ENCODE data around the gene SURF2.

SURF2 gene

DNA sequence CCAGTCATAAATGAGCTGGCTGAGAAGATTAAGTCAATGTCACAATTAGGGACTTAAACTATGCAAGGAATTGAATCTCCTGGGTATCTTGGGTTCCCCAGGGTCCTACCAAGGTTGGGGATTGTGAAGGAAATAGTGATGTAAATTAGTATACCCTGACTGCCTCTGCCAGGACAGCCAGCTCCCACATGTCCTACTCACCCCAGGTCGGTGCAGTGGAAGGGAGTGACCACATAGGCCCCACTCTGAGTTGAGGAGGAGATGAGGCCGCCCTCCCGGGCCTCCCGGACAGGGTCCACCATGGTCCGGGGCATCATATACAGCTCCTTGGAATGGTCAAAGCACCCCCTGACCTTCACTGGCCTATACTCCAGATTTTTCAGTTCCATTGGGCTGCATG lies 2.8 kb upstream of the SURF2 start:
- DNase-seq (ENCODE audit: low read depth in 2 of 2), result no peak

DNA sequence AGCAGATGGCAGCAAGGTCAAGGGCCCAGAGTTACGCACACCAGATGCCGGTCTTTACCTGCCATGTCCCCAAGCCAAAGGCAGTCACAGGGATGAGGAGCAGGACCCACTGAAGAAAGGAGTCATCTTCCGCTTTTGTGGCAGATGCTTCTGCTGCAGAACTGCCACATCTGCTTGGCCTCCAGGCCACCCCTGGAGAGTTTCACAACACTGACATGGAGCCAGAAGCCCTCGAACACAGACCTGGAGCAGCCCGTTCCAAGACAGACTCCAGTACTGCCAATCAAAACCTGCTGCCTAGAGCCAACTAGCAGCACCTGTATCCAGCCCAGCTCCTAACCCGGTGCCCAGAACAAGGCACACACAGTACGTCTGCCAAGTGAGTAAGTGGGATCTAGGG lies 1.6 kb upstream of the SURF2 start:
- DNase-seq (ENCODE audit: low read depth in 2 of 2), result no peak

DNA sequence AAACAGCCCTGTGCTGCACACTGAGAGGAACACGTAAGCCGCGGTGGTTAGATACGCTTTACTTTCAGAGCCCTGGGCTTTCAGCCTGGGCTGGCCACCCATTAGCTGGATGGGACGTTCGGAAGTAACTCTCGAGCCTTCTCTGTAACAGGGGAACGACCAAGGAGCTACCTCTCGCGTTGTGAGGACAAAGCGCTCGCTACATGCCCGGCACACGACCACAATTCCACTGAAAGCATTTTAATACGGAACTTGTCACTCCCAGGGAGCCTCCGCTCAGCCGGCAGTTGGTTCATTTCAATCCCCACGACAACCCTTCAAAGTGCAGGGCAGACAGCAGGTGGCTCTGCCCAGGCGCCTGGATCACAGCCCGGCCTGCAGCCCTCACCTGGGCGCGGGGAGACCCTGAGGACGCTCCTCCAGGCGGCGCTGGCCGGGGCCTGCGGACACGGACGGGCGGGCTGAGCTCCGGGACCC lies 431 bp upstream of the SURF2 start:
- no peak for DNase-seq (ENCODE audit: low read depth in 2 of 2)

DNA sequence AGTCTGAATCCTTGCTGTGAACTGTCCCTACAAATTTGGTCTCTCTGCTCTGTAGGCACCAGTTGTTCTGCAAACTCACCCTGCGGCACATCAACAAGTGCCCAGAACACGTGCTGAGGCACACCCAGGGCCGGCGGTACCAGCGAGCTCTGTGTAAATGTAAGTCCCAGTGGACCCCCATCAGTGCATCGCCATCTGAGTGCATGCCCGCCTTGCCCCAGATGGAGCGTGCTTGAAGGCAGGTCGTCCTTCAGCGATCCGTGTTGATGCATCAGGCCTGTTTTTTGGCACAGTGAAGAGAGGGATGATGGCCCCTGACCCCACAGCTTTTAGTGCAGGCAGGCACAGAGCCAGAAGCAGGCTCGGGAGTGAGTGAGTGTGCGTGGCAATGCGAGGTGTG lies 1.3 kb downstream of the SURF2 start:
- DNase-seq (ENCODE audit: low read depth in 2 of 2), result no peak

DNA sequence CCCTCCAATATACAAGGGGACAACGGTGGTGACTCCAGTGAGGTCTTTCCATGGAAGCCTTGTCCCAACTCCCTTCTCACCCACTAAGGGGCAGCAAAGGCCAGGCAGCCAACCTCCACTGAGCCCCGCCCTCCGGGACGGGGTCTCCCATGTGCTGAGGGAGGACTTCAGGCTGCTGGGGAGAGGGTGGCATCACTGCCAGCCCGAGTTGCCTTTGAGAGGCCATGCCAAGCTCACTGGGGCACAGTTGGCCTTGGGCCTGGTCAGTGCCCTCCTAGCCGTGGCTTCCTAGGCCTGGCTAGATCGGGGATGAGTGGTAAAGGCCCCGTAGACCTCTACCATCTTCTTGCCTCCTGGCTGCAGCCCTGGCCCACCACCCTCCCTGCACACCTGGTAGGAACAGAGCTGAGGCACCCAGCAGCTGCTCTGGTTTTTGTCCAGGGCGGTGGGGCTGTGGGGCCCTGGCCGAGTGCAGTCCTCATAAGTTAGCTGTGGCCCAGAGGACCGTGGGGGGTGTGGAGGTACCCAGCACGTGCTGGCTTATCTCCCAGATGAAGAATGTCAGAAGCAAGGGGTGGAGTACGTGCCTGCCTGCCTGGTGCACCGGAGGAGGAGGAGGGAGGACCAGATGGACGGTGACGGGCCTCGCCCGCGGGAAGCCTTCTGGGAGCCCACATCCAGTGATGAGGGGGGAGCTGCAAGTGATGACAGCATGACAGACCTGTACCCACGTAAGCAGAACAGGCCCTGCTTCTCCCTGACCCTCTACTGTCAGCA lies 3.2 kb downstream of the SURF2 start:
- DNase-seq (ENCODE audit: low read depth in 2 of 2), result no peak

DNA sequence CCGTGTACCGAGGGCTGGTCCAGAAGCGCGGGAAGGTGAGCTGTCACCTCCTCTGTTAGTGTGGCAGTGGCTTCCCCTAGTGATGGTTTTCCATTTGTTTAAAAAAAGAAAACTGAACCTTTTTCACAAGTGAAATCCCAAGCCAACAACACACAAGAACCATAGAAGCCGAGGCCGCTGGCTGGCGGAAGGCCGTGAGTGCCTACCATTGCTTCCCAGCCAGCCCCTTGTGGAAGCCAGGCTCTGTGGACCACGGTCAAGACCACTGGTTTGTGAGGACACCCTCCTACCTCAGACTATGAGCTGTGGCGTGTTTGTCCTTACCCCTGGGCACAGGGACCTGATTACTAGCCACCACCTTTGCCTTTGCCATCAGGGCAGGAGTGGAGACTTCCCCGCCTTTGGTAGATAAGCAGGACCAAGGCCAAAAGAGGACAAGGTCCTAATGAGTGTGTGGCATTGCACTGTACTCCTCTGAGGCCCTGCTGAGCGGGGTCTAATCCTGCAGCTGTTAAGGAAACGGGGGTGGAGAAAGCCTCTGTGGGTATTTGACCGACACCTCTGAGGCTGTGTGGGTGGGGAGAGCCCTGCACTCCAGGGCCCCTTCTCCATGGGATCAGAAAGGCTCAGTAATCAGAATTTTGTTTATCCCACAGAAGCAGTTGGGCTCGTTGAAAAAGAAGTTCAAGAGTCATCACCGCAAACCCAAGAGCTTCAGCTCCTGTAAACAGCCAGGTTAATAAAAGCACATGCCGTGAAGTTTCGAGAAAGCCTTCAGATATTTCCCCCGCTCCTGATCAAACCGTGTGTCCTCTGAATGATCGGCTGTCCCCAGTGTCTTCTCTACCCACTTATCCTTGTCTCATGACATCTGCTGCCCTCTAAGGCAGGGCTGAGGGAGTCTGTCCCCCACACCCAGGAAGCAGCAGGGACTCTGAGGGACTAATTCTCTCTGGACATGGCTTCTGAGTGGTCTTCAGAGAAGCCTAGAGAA lies 4.3 kb downstream of the SURF2 start:
- DNase-seq (ENCODE audit: low read depth in 2 of 2), result no peak

DNA sequence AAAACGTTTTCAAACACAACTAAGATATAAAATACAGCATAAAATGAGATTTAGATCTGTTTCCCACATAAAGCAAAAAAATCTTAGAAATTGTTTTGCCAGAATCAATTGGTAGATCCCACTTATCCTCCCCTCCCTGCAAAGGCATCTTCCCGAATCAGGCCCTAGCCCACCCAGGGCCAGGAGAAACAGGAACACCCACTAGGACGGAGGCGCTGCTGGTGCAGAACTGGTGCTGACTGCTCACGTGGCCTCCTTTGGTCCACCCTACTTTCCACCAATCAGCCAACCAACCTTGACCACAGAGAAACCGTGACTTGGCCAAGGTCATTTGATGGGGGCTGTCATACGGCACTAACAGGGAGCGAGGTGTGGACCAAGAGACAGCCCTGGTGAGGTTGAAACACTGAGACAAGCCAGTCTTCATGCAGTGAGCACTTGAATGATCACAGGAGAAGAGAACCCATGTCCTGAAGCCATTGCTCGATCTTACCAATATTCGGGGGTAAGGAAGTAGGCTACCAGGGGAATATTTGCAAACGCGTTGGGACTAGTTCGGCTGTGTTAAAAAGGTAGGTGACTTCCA lies 5.2 kb downstream of the SURF2 start:
- DNase-seq (ENCODE audit: low read depth in 2 of 2), result no peak

DNA sequence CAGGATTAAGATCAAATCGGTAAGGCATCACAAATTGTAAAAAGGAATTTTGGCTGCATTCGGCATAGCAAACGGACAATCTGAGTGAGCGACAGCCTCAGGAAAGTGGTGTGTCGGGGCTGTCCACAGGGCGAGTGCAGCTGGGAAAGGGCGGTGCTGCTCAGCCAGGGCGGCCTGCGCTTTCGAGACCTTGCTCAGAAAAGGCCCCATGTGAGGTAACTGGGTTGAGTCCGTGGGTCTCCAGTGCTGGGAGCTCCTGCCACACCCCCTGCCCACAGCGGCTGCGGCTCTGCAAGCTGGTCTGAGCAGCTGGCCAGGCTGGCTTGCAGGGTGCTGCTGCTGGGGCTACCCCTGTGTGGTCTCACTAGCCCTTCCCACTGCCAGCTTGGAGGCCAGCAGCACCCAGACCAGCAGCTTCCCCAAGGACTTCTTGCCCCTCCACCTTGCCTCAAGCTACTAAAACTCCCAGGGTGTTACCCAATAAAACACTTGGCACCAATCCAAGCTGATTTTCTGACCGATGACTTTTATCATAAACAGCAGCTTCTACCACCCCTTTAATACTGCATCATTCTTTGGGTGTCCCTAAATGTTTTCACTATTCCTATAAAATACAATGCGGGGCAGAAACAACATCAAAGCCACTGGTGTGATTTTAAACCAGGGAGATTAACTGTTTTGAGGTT lies 6.2 kb downstream of the SURF2 start:
- no peak for DNase-seq (ENCODE audit: low read depth in 2 of 2)

DNA sequence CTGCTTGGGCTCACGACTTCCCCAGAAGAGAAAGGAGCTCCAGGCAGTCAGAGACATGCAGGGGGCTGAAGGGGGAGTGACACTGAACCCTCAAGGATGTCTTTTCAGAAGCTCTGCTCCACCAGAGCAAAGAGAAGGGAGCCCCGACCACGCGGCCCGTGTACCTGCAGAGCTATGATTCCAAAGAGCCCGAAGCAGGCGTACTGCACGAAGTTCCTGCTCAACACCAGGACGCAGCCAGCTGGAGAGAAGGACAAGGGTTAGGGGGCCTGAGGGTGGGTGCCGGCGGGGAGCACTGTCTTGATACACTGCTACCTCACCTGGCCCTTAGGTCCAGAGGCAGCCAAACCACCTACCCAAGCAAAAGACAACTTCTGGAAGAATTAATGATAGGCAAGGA lies 10.1 kb downstream of the SURF2 start:
- no peak for DNase-seq (ENCODE audit: low read depth in 2 of 2)

DNA sequence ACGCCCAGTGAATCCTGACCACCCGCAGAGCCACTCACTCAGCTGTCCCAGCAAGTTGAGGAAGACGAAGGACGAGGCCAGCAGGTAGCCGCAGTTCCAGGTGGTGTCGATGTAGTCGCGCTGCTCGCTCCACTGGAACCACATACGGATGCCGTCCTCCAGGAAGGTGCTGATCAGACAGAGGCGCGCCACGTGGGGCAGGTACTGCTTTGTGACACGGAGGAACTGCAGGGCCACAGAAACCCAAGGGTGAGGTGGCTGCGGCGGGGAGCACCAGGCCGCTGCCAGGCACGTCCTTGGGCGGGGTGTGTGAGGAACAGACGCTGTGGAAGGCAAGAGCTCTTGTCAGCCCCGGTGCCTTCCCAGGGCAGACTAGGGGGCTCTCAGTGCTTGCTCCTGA lies 10.9 kb downstream of the SURF2 start:
- no peak for DNase-seq (ENCODE audit: low read depth in 2 of 2)

DNA sequence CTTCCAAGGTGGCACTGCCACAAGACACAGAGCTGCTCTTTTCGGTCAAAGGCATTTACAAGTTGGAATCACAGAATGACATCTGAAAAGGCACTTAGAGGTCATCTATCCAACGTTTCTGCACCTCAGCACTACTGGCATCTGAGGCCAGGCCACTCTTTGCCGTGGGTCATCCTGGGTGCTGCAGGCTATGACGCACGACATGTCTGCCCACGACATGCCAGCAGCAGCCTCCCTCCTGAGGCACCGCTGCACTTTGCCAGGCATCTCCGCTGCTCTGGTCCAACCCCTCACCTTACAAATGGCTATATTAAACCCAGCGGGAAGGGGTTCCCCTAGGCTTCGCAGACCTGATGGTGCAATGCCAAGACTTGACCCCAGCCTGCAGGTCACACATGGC lies 11.4 kb downstream of the SURF2 start:
- DNase-seq (ENCODE audit: low read depth in 2 of 2), result no peak

DNA sequence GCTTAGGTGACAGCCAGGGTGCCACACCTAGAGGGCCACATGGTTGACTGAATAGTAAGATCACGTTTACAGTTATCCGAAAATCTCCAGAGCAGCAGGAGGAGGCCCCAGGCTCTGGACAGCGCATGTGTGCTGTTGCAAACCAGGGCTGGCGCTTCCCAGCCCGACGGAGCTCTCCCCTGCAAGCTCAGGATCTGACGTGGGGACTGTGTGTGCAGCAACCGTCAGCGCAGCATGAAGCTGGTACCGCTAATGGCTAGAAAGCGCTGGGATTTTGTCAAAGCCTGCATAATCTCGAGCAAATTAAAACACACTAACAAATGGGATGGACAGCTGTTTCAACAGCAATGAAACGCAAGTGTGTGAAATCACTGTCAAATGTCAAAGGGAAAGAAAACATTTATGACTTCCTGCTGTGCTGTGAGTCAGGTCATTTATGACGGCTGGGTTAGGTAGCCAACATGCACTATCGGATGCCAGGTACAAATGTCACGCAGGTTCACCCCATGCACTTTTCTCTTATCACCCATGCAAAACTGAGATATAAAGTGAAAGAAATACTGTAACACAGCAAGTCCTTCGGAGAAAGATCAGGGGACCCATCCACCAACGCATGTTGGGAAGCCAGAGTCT lies 12.0 kb downstream of the SURF2 start:
- no peak for DNase-seq (ENCODE audit: low read depth in 2 of 2)

DNA sequence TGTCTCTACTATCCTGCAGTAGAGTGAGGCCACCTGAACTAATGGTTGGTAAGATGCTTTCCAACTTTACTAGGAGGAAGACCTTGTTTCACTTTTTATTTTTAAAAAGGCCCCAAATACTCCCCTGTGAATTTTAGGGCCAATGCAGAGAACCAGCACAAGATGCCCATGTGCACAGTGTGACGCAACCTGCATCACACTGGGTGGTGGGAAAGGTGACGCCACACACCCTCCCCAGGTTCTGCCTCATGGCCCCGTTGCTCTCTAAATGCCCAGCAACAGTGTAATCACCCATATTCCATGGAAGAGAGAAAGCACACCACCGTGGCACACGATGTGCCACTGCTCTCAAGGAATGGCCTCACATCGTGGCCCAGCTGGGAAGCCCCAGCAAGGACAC lies 13.1 kb downstream of the SURF2 start:
- DNase-seq (ENCODE audit: low read depth in 2 of 2), result no peak

DNA sequence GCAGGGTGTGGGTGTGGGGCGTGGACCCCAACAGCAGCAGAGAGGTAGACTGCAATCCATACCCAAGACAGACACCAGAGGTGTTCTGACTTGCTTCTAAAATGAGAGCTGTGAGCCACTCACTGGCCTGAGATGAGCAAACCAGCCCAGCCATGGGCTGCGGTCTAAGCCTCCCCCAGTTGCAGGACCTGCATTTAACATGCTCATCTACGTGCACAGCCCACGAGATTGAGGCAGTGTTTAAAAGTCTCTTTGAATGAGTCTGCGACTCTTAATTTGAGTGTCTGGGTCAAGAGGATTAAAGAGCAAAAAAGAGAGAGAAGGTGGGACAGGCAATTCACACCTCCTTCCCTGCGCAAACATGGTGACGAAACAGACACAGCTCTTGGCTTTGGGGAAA lies 13.6 kb downstream of the SURF2 start:
- no peak for DNase-seq (ENCODE audit: low read depth in 2 of 2)

DNA sequence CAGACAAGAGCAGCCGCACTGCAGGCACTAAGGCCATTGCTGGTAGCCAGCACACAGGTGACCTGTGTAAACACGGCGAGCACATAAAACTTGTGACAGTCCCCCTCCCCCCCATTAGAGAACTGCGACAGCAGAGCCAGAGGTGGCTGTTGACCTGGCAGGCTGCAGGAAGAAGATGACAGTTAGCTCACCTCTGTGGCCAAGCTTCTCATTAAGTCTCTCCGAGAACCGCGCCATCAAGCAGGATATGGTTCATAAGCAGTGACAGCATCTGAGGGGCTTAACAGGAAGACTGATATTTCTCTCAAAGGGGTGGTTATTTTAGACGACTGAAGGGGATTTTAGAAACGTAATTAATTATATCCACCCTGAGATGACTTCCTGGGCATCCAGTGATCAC lies 14.3 kb downstream of the SURF2 start:
- no peak for DNase-seq (ENCODE audit: low read depth in 2 of 2)

DNA sequence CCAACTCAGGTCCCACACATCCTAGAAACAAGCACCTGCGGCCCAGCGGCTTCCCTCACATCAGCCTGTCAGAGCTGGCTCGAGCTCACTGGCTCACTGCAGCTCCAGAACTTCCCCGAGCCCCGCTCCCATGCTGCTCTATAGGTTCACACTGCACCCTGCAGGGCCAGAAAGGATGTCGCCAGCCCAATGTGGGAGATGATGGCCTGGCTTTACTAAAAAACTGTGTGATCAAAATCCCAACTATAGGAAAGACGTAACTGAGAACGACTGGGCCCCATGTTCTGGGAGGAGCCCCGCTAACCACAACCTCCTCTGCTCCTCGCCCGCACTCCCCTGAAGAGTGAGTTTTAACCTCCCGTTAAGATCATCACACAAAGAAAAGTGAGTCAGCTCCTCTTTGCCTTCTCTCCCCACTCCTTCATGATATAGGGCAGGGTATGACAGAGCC lies 14.9 kb downstream of the SURF2 start:
- peak in 1 of 2 donors; percentile 71 for DNase-seq (ENCODE audit: low read depth in 2 of 2)

DNA sequence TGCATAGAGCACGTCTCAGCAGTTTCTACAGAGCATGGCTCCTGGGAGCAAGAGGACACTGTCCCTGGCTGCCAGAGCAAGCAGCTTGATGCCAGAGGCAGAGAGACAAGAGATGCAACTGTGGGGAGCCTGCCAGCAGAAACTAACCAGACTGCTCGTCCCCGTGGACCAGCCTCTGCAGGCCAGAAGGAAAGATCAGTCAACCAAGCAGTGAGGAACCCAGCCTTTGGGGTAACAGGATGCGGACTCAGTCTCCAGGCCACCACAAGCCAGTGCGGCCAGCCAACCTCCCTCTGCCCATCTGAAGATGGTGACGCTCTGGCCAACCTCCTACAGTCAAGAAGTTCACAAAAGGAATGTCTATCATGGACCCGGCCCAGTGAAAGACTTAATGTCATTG lies 15.8 kb downstream of the SURF2 start:
- no peak for DNase-seq (ENCODE audit: low read depth in 2 of 2)

DNA sequence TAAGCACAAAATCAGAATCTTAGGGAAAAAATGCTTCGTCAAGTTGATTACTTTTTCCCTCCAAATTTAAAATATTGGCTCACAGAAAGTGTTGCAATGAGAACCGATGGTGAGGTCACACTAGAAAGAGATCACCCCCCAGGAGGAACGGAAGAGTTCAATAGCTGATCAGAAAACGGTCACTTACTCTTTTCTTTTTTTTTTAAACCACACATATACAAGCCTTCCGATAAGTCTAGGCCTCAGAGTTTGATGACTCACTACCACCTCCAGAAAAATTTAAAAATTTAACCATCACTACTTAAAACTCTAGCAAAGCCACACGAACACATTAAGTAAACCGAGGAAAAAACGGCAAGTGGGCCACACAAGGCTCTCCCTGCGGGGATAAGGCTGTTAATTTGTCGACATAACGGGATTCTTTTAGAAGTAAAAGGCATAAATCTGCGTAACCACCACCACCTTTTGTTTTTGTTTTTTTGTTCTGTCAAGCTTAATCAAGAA lies 18.3 kb downstream of the SURF2 start:
- DNase-seq (ENCODE audit: low read depth in 2 of 2), result no peak

DNA sequence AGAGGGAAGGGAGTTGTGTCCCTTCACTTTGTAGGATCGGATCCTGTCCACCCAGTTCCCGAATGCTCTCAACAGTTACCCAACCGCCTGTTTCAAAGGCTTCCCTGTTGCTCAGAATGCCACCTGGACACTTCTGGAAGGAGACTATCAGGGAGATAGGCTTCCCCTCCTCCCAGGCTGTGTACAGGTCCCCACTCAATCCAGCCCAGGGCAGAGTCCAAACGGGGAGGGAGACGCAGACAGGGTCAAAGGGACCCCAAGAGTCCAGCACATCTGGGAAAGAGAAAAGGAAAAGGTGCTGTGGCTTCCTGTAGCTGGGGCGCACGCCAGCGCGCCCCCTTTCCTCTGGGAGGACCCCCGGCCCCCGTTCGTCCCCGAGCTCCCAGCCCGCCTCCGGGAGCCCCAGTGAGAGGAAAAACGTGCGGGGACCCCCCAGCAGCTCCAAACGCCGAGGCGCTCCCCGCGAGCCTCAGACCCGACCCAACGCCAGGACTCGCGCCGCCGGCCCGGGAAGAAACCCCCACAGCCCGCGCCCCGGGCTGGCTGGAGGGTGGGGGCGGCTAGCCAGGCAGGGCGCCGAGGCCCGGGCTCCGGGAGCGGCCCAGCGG lies 18.9 kb downstream of the SURF2 start:
- no peak for DNase-seq (ENCODE audit: low read depth in 2 of 2)

Measured in stimulated activated CD8-positive, alpha-beta memory T cell treated with anti-CD3 and anti-CD28 coated beads, Interleukin-2, amount 100 ng/mL, for 48 hours (primary cell).